HepG2 (cell line): ENCODE data around the gene SMPD3. TPM values are rescaled to one million over a fixed set of nuclear protein-coding genes. Genes with fewer than 3 reads are reported as not detected.

Experiments
- ATAC-seq: fragments of 200-7000 bp; cut with Tn5 transposase; 3 replicates; pipeline ENCODE4 v1.9.1; 2020; ENCODE audit warnings: mild to moderate bottlenecking, moderate library complexity
- BruUV-seq: library from RNA; stranded (reverse); fragments of 400-500 nt; replicated peaks from 2 replicates; lab custom pipeline; 2021; lab: Mats Ljungman, UMichigan
- CTCF ChIA-PET: fragments of 300-600 bp; formaldehyde crosslinking; extraction: SDS; loops from one replicate; lab custom pipeline; 2021; ENCODE audit warnings: low total read pairs, inconsistent platforms, low intra/inter-chr PET ratio; lab: Yijun Ruan, JAX
- POLR2A ChIA-PET: fragments of 350-600 bp; sonication (Branson Sonifier 250); formaldehyde crosslinking; loops from one replicate; lab custom pipeline; 2020; ENCODE audit warnings: antibody characterized with exemption, inconsistent platforms; lab: Yijun Ruan, JAX
- DNase-seq: peaks from one replicate; pipeline ENCODE4 v3.0.0-alpha.2; 2015; ENCODE audit warnings: low spot score
- FAIRE-seq: peaks from 3 replicates; lab custom pipeline; 2011; peaks lifted over from hg19 to GRCh38; lab: Jason Lieb, UNC
- H2AFZ ChIP-seq: one replicate; pipeline ENCODE4 v1.6.1; 2011; ENCODE audit warnings: low read length, inconsistent platforms
- H3K27ac ChIP-seq: fragments of 300-600 bp; 3 replicates; pipeline ENCODE4 v1.8.0; 2011; ENCODE audit warnings: mixed run types, mild to moderate bottlenecking, mixed read lengths, low read length, inconsistent platforms; ENCODE audit not compliant: insufficient read depth; ENCODE audit errors: extremely low read length
- H3K27me3 ChIP-seq, 2 experiments: fragments of 200-600 bp in 1 of 2; 2 replicates in 1 of 2; 3 replicates in 1 of 2; pipeline versions ENCODE4 v1.6.0 to v1.8.0; 2011; ENCODE audit warnings: low read length in 2 of 2, mild to moderate bottlenecking in 2 of 2, moderate library complexity in 2 of 2, inconsistent platforms in 1 of 2; ENCODE audit not compliant: insufficient read depth in 2 of 2, control insufficient read depth in 1 of 2
- H3K36me3 ChIP-seq, 2 experiments: fragments of 200-600 bp in 1 of 2; replicated peaks in 1 of 2; 2 replicates in 1 of 2; 3 replicates in 1 of 2; pipeline versions ENCODE4 v1.5.1 to v1.8.0; 2011; ENCODE audit warnings: low read length in 2 of 2, inconsistent platforms in 1 of 2; ENCODE audit not compliant: insufficient read depth in 2 of 2, control insufficient read depth in 1 of 2
- H3K4me1 ChIP-seq: 2 replicates; pipeline ENCODE4 v1.5.1; 2012; ENCODE audit warnings: low read length, inconsistent platforms; ENCODE audit not compliant: insufficient read depth
- H3K4me2 ChIP-seq: 2 replicates; pipeline ENCODE4 v1.6.0; 2011; ENCODE audit warnings: low read depth, low read length, inconsistent platforms
- H3K4me3 ChIP-seq, 3 experiments: fragments of 200-600 bp in 1 of 3; sonication (generic), shearing (Covaris generic) in 1 of 3; replicated peaks in 1 of 3; 2 replicates each; pipeline ENCODE4 v1.5.1; 2011 to 2016; ENCODE audit warnings: low read length in 3 of 3, inconsistent platforms in 2 of 3, low read depth in 2 of 3, mild to moderate bottlenecking in 2 of 3, control low read depth in 1 of 3, mixed read lengths in 1 of 3; ENCODE audit not compliant: insufficient read depth in 1 of 3
- H3K79me2 ChIP-seq: one replicate; pipeline ENCODE4 v1.6.1; 2011; ENCODE audit warnings: low read length, inconsistent platforms; ENCODE audit not compliant: insufficient read depth
- H3K9ac ChIP-seq: 2 replicates; pipeline ENCODE4 v1.6.0; 2011; ENCODE audit warnings: mild to moderate bottlenecking, low read depth, low read length, inconsistent platforms; ENCODE audit not compliant: insufficient read depth
- H3K9me3 ChIP-seq: 2 replicates; pipeline ENCODE4 v1.5.1; 2012; ENCODE audit warnings: mild to moderate bottlenecking, low read length
- H4K20me1 ChIP-seq: 2 replicates; pipeline ENCODE4 v1.6.0; 2011; ENCODE audit warnings: inconsistent platforms, mild to moderate bottlenecking, low read length, moderate library complexity; ENCODE audit not compliant: insufficient read depth
- GPN1 ChIP-seq: sonication (generic); formaldehyde crosslinking; IDR thresholded peaks from 2 replicates; pipeline ENCODE4 v1.5.1; 2020; ENCODE audit warnings: missing genetic modification reagents, borderline replicate concordance
- NFE2 ChIP-seq: sonication (generic); formaldehyde crosslinking; IDR thresholded peaks from 2 replicates; pipeline ENCODE4 v1.4.0; 2020; ENCODE audit warnings: missing genetic modification reagents
- PREB ChIP-seq: sonication (generic); formaldehyde crosslinking; IDR thresholded peaks from 2 replicates; pipeline ENCODE4 v1.4.0; 2020; ENCODE audit warnings: missing genetic modification reagents
- RAD21 ChIP-seq: fragments of 450-650 bp; formaldehyde crosslinking; IDR thresholded peaks from 2 replicates; pipeline ENCODE4 v1.5.0; 2020; ENCODE audit warnings: mild to moderate bottlenecking
- REL ChIP-seq: sonication (generic); formaldehyde crosslinking; conservative IDR thresholded peaks from 2 replicates; pipeline ENCODE4 v1.8.0; 2022; ENCODE audit warnings: mild to moderate bottlenecking, missing genetic modification reagents, moderate library complexity
- REST ChIP-seq, 2 experiments: IDR thresholded peaks; 2 replicates each; pipeline ENCODE4 v1.6.1; 2011 to 2012; ENCODE audit warnings: low read length in 2 of 2, borderline replicate concordance in 1 of 2, low read depth in 1 of 2, mild to moderate bottlenecking in 1 of 2, moderate library complexity in 1 of 2
- SIN3B ChIP-seq: fragments of 150-350 bp; IDR thresholded peaks from 2 replicates; pipeline ENCODE4 v1.6.1; 2014; ENCODE audit warnings: low read length
- SMAD3 ChIP-seq: sonication (generic); formaldehyde crosslinking; IDR thresholded peaks from 2 replicates; pipeline ENCODE4 v1.4.0; 2020; ENCODE audit warnings: missing genetic modification reagents
- TCF7L2 ChIP-seq: IDR thresholded peaks from 2 replicates; pipeline ENCODE4 v1.6.1; 2011; ENCODE audit warnings: mild to moderate bottlenecking, low read depth, low read length, moderate library complexity
- WIZ ChIP-seq: sonication (generic); formaldehyde crosslinking; IDR thresholded peaks from 2 replicates; pipeline ENCODE4 v1.5.1; 2020; ENCODE audit warnings: mild to moderate bottlenecking, missing genetic modification reagents
- ZUFSP ChIP-seq: sonication (generic); formaldehyde crosslinking; IDR thresholded peaks from 2 replicates; pipeline ENCODE4 v1.9.0; 2021; ENCODE audit warnings: missing genetic modification reagents, mild to moderate bottlenecking, borderline replicate concordance
- WGBS: methylation state at CpG from one replicate; pipeline ENCODE4 v1.1.6; 2017; ENCODE audit warnings: low lambda C conversion rate; 5-methylcytosine and 5-hydroxymethylcytosine counted together
- in situ Hi-C: cut with HindIII; loops from 2 replicates; pipeline ENCODE4 v1.10.0; 2017; ENCODE audit warnings: low pct_unique_long_range_greater_than_20kb; ENCODE audit not compliant: extremely low pct_ligation_motif_present
- intact Hi-C: fragments of 100-400 bp; cut with micrococcal nuclease; formaldehyde crosslinking; loops from one replicate; pipeline ENCODE4 v1.10.0; 2022; ENCODE audit not compliant: unreplicated experiment
- polyA plus RNA-seq, 8 experiments: library from polyadenylated mRNA; depleted of rRNA in 3 of 8; stranded (reverse) in 7 of 8; unstranded in 1 of 8; fragments of >200 nt; fragmentation: Illumina TruSeq in 4 of 8; extraction: Trizol in 4 of 8; gene quantifications; 2 replicates each; pipeline versions ENCODE4 v1.2.1 to v1.2.3, GENCODE V29; 2011 to 2016; ENCODE audit warnings: low read depth in 4 of 8, missing spikeins in 1 of 8, mixed read lengths in 1 of 8; ENCODE audit not compliant: insufficient read depth in 1 of 8
- total RNA-seq, 5 experiments: library from RNA; depleted of rRNA; stranded (reverse); fragments of >200 nt; fragmentation: Illumina TruSeq; extraction: Trizol; gene quantifications; 2 replicates each; pipeline ENCODE4 v1.2.3, GENCODE V29; 2016; ENCODE audit warnings: low read depth in 1 of 5
- TF ChIP-seq, protein P1 (sequence below): IDR thresholded peaks from 2 replicates; pipeline ENCODE4 v1.6.1; 2016; ENCODE audit warnings: control low read depth
- TF ChIP-seq, protein P2 (sequence below): sonication (generic); formaldehyde crosslinking; IDR thresholded peaks from 2 replicates; pipeline ENCODE4 v1.8.0; 2022; ENCODE audit warnings: missing genetic modification reagents, mild to moderate bottlenecking, borderline replicate concordance

Gene SMPD3
- total and polyA plus RNA-seq, 2 of the 13 experiments (the other 11 are each of a cell fraction or from before 2014, with no cell fraction given) = 0.07 to 0.32 TPM

DNA sequence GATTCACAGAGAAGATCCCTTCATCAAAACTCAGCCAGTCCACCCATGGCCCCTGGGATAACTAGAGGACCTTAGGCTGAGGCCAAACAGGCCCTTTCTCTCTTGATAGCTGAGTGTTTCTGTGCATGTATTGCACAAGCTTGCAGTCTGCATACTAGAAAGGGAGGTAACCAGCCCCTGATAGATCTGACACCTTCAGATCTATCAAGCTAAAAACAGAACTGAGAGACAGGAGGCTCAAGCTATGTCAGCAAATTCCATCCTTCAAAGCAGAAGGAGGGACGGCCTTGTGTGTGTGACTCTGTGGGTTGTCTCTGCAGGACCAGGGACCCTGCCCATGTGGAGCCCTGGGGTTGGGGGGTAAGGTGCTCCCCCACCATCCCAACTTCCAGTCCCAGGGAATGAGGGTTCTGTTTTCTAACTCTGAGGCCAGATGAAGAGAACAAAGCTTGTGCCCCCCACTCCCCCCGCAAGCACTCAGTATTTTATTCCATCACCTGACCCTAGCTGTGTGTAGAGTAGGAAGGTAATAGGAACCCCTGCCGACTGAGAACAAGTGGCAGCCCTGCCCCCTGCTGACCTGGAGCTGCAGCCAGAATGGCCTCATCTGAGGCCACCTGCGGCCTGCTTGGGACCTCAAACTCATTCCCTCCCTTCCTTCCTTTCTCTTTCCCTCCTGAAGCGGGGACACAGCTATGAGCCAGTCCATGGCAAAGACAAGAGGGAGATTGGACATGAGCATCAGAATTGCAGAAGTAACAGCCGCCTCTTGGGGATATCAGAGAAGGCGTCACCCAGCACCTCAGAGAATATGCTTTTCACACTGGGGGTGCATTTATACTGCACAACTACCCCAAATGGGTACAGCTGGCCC is 63.8 kb downstream of the SMPD3 start (continued):
- no peak for TF ChIP-seq PREB
- TF ChIP-seq, all 625 proteins: peak for 5

DNA sequence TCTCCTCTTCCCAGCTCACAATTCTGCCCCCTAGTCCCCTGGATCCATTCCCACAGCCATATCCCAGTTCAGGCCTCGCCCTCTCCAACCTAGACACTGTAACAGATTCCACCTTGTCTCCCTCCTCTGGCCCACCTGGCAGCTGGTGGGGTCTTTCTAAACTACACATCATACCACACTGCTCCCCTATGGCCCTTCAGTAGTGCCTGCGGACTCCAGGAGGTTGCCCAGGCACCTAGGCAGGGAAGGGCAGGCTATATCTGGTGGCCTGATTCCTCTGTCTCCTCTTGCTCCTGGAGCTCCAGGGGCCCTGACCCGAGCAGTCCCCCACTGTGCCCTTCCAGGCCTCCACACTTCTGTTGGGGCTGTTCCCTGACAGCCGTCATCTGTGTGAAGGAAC is 64.5 kb downstream of the SMPD3 start:
- ChIA-PET POLR2A (no interaction called here), CTCF (no interaction called here)
- H3K36me3 ChIP-seq = no peaks in the 10 kb centered on the region
- peaks cover 28% of the 10 kb centered on the region for H3K4me1 ChIP-seq
- H3K79me2 ChIP-seq = no peaks in the 10 kb centered on the region
- peaks cover 0 to 37% of the 10 kb centered on the region in 2 experiments; a peak in 4 of 5 replicates for H3K27me3 ChIP-seq
- no peak overlapping the region for H3K9ac ChIP-seq
- no peak overlapping the region for H3K4me3 ChIP-seq
- no peak overlapping the region for H2AFZ ChIP-seq
- H3K4me2 ChIP-seq = no peak overlapping the region
- H3K9me3 ChIP-seq = no peaks in the 10 kb centered on the region
- 29% methylated on average over 4 of the region's 4 CpGs for WGBS
- intact Hi-C loops (loop anchor here (10.0 kb wide), 1 partner anchor 61 kb away; the partner anchor contains the start of gene SMPD3), in situ Hi-C loops (no loop called here)
- ATAC-seq = no peak
- FAIRE-seq = no peak
- H4K20me1 ChIP-seq = no peaks in the 10 kb centered on the region
- no peak for DNase-seq
- H3K27ac ChIP-seq = no peak overlapping the region
- BruUV-seq = no TSS peak
- TF ChIP-seq NFE2 (no peak), RAD21 (no peak), ZUFSP (CRISPR knock-in tag) (no peak), TCF7L2 (no peak), WIZ (CRISPR knock-in tag) (no peak), REST (IDR thresholded peaks at IDR 0.05; ENCODE audit: borderline replicate concordance in 1 of 2, low read depth in 1 of 2, low read length in 2 of 2) (no peak), SIN3B (no peak), REL (CRISPR knock-in tag) (no peak), SMAD3 (CRISPR knock-in tag) (no peak), GPN1 (no peak)
- TF ChIP-seq, protein P1, sequence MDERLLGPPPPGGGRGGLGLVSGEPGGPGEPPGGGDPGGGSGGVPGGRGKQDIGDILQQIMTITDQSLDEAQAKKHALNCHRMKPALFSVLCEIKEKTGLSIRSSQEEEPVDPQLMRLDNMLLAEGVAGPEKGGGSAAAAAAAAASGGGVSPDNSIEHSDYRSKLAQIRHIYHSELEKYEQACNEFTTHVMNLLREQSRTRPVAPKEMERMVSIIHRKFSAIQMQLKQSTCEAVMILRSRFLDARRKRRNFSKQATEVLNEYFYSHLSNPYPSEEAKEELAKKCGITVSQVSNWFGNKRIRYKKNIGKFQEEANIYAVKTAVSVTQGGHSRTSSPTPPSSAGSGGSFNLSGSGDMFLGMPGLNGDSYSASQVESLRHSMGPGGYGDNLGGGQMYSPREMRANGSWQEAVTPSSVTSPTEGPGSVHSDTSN = no peak
- TF ChIP-seq, protein P2, sequence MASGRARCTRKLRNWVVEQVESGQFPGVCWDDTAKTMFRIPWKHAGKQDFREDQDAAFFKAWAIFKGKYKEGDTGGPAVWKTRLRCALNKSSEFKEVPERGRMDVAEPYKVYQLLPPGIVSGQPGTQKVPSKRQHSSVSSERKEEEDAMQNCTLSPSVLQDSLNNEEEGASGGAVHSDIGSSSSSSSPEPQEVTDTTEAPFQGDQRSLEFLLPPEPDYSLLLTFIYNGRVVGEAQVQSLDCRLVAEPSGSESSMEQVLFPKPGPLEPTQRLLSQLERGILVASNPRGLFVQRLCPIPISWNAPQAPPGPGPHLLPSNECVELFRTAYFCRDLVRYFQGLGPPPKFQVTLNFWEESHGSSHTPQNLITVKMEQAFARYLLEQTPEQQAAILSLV = no peak
